AG04450 (cell line): ENCODE data around the gene MPND. TPM values are rescaled to one million over a fixed set of nuclear protein-coding genes. Genes with fewer than 3 reads are reported as not detected.

ENCODE experiments used
- CTCF ChIA-PET: fragments of 300-600, 350-600 bp; formaldehyde crosslinking; extraction: SDS; loops from one replicate; lab custom pipeline; 2022; ENCODE audit warnings: antibody characterized with exemption, inconsistent platforms; lab: Charles Lee
- POLR2A ChIA-PET: fragments of 350-600 bp; formaldehyde crosslinking; extraction: SDS; loops from one replicate; lab custom pipeline; 2021; ENCODE audit warnings: antibody characterized with exemption, inconsistent platforms; lab: Yijun Ruan, JAX
- DNase-seq: peaks from one replicate; pipeline ENCODE4 v3.0.0-alpha.2; 2011; ENCODE audit warnings: low read depth, low spot score
- H3K27ac ChIP-seq: one replicate; pipeline ENCODE4 v1.5.1; 2012; ENCODE audit warnings: low read depth, low read length, control low read depth
- H3K27me3 ChIP-seq: one replicate; pipeline ENCODE4 v1.6.0; 2012; ENCODE audit warnings: low read length; ENCODE audit not compliant: control insufficient read depth, insufficient read depth
- H3K4me3 ChIP-seq: 2 replicates; pipeline ENCODE4 v1.5.1; 2011; ENCODE audit warnings: mild to moderate bottlenecking, low read depth, low read length, control low read depth
- H3K9me3 ChIP-seq: 2 replicates; pipeline ENCODE4 v1.5.1; 2012; ENCODE audit warnings: low read length; ENCODE audit not compliant: control insufficient read depth, insufficient read depth
- CTCF ChIP-seq: IDR thresholded peaks from 2 replicates; pipeline ENCODE4 v1.5.1; 2011; ENCODE audit warnings: low read depth, low read length, control low read depth, inconsistent platforms
- polyA plus RNA-seq: library from polyadenylated mRNA; depleted of rRNA; stranded (reverse); fragments of >200 nt; gene quantifications from 2 replicates; pipeline ENCODE4 v1.2.3, GENCODE V29; 2011

The MPND gene
- polyA plus RNA-seq, 1 experiment, result 5.1 TPM

- no peak for DNase-seq
- ChIA-PET POLR2A (interaction anchor here (1.9 kb wide), 1 partner anchor 25 kb away, joined by 9 read pairs; the partner anchor contains the start of gene CHAF1A), CTCF (interaction anchor here (0.6 to 2.2 kb wide), 5 partner anchors 9 to 26 kb away, joined by 3 to 15 read pairs (median 6); partner anchors contain the start of genes CHAF1A and SH3GL1)
- no peak for TF ChIP-seq CTCF
- peak overlapping the region; percentile 39 for H3K27ac ChIP-seq
- H3K4me3 ChIP-seq, result no peak overlapping the region
- no peaks in the 10 kb centered on the region for H3K27me3 ChIP-seq
- no peaks in the 10 kb centered on the region for H3K9me3 ChIP-seq
Measured at GRCh38 chr19:4376671-4376990, 33.3 kb downstream of the MPND start.

DNA sequence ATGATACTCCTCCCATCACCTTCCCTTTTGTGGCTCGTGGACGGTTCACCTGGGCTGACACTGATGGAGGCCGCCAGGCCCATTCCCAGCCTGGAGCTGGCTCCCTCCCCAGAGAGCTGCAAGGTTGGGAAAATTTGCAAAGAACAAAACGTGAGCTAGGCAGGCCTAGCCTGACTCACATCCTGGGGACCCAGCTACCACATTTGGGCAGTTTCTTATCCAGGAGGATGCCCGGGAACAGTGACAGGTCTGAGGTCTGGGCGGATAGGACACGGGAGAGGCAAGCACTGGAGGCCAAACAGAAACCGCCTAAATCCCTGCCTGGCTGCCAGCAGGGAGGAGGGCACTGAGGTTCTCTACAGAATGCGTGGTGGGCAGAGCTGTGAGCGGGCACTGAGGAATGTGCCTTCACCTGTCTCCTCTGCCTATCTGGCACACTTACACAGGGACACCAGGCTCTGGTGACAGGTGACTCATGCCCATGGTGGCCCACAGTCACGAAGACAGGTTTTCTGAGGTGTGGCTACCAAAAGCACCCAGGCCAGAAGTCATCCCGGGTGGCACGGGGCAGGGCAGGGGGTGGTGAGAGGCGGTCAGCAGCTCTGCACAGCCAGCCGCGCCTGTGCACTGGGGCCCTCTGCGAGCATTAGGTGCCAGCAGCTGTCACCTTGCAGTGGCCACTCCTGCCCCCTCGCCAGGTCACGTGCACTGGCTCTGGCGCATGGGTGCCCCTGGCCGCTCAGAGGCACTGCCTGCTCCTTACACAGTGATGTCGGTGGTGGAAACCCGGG, 33.8 kb downstream of the MPND start:
- Histone ChIP-seq H3K27me3 (no peaks in the 10 kb centered on the region), H3K9me3 (no peaks in the 10 kb centered on the region), H3K4me3 (no peak overlapping the region), H3K27ac (peak overlapping the region; percentile 39)
- no peak for DNase-seq
- CTCF ChIA-PET, result interaction anchor here (0.6 to 2.0 kb wide), 3 partner anchors 9 to 25 kb away, joined by 3 to 15 read pairs (median 4); no protein-coding TSS in a partner anchor
- POLR2A ChIA-PET, result interaction anchor here (1.9 kb wide), 1 partner anchor 25 kb away, joined by 9 read pairs; the partner anchor contains the start of gene CHAF1A
- no peak for TF ChIP-seq CTCF

GRCh38 chr19:4378886-4379285, 35.5 kb downstream of the MPND start:
- Histone ChIP-seq H3K4me3 (no peak overlapping the region), H3K9me3 (no peaks in the 10 kb centered on the region), H3K27me3 (no peaks in the 10 kb centered on the region), H3K27ac (peak overlapping the region; percentile 21)
- ChIA-PET CTCF (interaction anchor here (0.8 to 0.9 kb wide), 2 partner anchors 16 to 21 kb away, joined by 3 read pairs; partner anchors contain the start of gene SH3GL1), POLR2A (no interaction called here)
- DNase-seq, result no peak
- no peak for TF ChIP-seq CTCF

GRCh38 chr19:4379383-4380253, 36.3 kb downstream of the MPND start:
- H3K9me3 ChIP-seq, result no peaks in the 10 kb centered on the region
- peak overlapping the region; percentile 21 for H3K27ac ChIP-seq
- ChIA-PET CTCF (interaction anchor here (0.8 to 0.9 kb wide), 3 partner anchors 15 to 21 kb away, joined by 3 to 17 read pairs (median 3); partner anchors contain the start of gene SH3GL1), POLR2A (interaction anchor here (0.6 kb wide), 1 partner anchor 139 kb away, joined by 6 read pairs; no protein-coding TSS in a partner anchor)
- H3K27me3 ChIP-seq, result no peaks in the 10 kb centered on the region
- DNase-seq, result no peak
- no peak for TF ChIP-seq CTCF
- H3K4me3 ChIP-seq, result no peak overlapping the region
